PC-9 (cell line): ENCODE data around the gene PMEL. TPM values are rescaled to one million over a fixed set of nuclear protein-coding genes. Genes with fewer than 3 reads are reported as not detected.
A peak's percentile ranks its signal among the peaks of the same experiment; 100 is the strongest.

Source experiments
- BruUV-seq: library from RNA; stranded (reverse); fragments of 400-500 nt; replicated peaks from 2 replicates; lab custom pipeline; 2021; lab: Mats Ljungman, UMichigan
- CTCF ChIA-PET: fragments of 300-600 bp; sonication (Branson Sonifier 250); formaldehyde crosslinking; loops from one replicate; lab custom pipeline; 2022; ENCODE audit warnings: antibody characterized with exemption; lab: Charles Lee
- POLR2A ChIA-PET: fragments of 300-600 bp; sonication (Branson Sonifier 250); formaldehyde crosslinking; loops from one replicate; lab custom pipeline; 2022; ENCODE audit warnings: antibody characterized with exemption; ENCODE audit not compliant: unreplicated experiment; lab: Charles Lee
- DNase-seq, 2 experiments: peaks; one replicate each; pipeline versions ENCODE4 v3.0.0 to v3.0.0-alpha.2; 2015 to 2022; ENCODE audit warnings: mixed read lengths in 1 of 2
- H2AFZ ChIP-seq: fragments of 200-600 bp; sonication (generic); 2 replicates; pipeline ENCODE4 v1.8.1; 2017; ENCODE audit warnings: antibody characterized with exemption
- H3F3A ChIP-seq: fragments of 200-600 bp; sonication (generic); 2 replicates; pipeline ENCODE4 v1.8.1; 2017; ENCODE audit warnings: antibody characterized with exemption, mild to moderate bottlenecking, low read depth; ENCODE audit not compliant: insufficient read depth
- H3K27ac ChIP-seq: fragments of 200-600 bp; sonication (generic); 2 replicates; pipeline ENCODE4 v1.6.1; 2016; ENCODE audit warnings: mixed run types
- H3K27me3 ChIP-seq: fragments of 200-600 bp; sonication (generic); 2 replicates; pipeline ENCODE4 v1.6.1; 2016; ENCODE audit warnings: low read depth, mixed run types; ENCODE audit not compliant: insufficient read depth
- H3K36me3 ChIP-seq: fragments of 200-600 bp; sonication (generic); 2 replicates; pipeline ENCODE4 v1.6.1; 2016; ENCODE audit warnings: low read depth, mixed run types
- H3K4me1 ChIP-seq: fragments of 200-600 bp; sonication (generic); replicated peaks from 2 replicates; pipeline ENCODE4 v1.6.1; 2016; ENCODE audit warnings: mixed run types; ENCODE audit not compliant: insufficient read depth
- H3K4me2 ChIP-seq: fragments of 200-600 bp; sonication (generic); 2 replicates; pipeline ENCODE4 v1.6.1; 2017; ENCODE audit warnings: mixed run types
- H3K4me3 ChIP-seq: fragments of 200-600 bp; sonication (generic); 2 replicates; pipeline ENCODE4 v1.6.1; 2016; ENCODE audit warnings: mixed run types
- H3K79me2 ChIP-seq: fragments of 200-600 bp; sonication (generic); 2 replicates; pipeline ENCODE4 v1.6.1; 2017; ENCODE audit warnings: low read depth, mixed run types
- H3K9me2 ChIP-seq: fragments of 200-600 bp; sonication (generic); 2 replicates; pipeline ENCODE4 v1.8.1; 2017; ENCODE audit warnings: mild to moderate bottlenecking; ENCODE audit not compliant: insufficient read depth
- H3K9me3 ChIP-seq: fragments of 200-600 bp; sonication (generic); 2 replicates; pipeline ENCODE4 v1.8.1; 2016; ENCODE audit warnings: low read depth; ENCODE audit not compliant: insufficient read depth
- H4K20me1 ChIP-seq: fragments of 200-600 bp; sonication (generic); 2 replicates; pipeline ENCODE4 v1.8.1; 2017; ENCODE audit not compliant: insufficient read depth
- CTCF ChIP-seq: fragments of 200-600 bp; sonication (generic); conservative IDR thresholded peaks from 2 replicates; pipeline ENCODE4 v1.6.1; 2017; ENCODE audit warnings: mixed run types, antibody characterized with exemption, mild to moderate bottlenecking, moderate library complexity
- EZH2 ChIP-seq: fragments of 200-600 bp; sonication (generic); IDR thresholded peaks from 2 replicates; pipeline ENCODE4 v1.8.0; 2017; ENCODE audit warnings: antibody characterized with exemption, low read depth
- intact Hi-C: fragments of 100-400 bp; cut with micrococcal nuclease; formaldehyde crosslinking; loops from one replicate; pipeline ENCODE4 v1.10.0; 2022; ENCODE audit not compliant: unreplicated experiment
- total RNA-seq: library from RNA; stranded (reverse); gene quantifications from 2 replicates; pipeline ENCODE4 v1.2.3, GENCODE V29; 2021

Gene PMEL
- total RNA-seq, 1 experiment from 2014 or later = 8.7 TPM

- peaks cover 10% of the 10 kb centered on the region for H3K4me1 ChIP-seq
- no peak overlapping the region for H3K4me2 ChIP-seq
- H3K27ac ChIP-seq = no peak overlapping the region
- peaks cover 12% of the 10 kb centered on the region; the same call in 1 of the 2 replicates for H3F3A ChIP-seq
- no peak overlapping the region for H2AFZ ChIP-seq
- no peaks in the 10 kb centered on the region for H3K79me2 ChIP-seq
- H3K9me2 ChIP-seq = no peaks in the 10 kb centered on the region; the same call in 1 of the 2 replicates
- H3K27me3 ChIP-seq = no peaks in the 10 kb centered on the region
- POLR2A ChIA-PET = no interaction called here
- no peak for DNase-seq
- TF ChIP-seq CTCF (no peak), EZH2 (no peak)
- H3K9me3 ChIP-seq = no peaks in the 10 kb centered on the region
- H3K4me3 ChIP-seq = no peak overlapping the region
- CTCF ChIA-PET = no interaction called here
- no TSS peak for BruUV-seq
- H3K36me3 ChIP-seq = no peaks in the 10 kb centered on the region
- intact Hi-C loops = no loop called here
- H4K20me1 ChIP-seq = no peaks in the 10 kb centered on the region
These were observed 45.8 kb upstream of the PMEL start for GRCh38 chr12:56011509-56012090.

- CTCF ChIA-PET = interaction anchor here (0.9 kb wide), 1 partner anchor 19 kb away, joined by 4 read pairs; no protein-coding TSS in a partner anchor
- Histone ChIP-seq H3K4me3 (no peak overlapping the region), H2AFZ (no peak overlapping the region), H3K79me2 (no peaks in the 10 kb centered on the region), H4K20me1 (no peaks in the 10 kb centered on the region), H3K27me3 (no peaks in the 10 kb centered on the region), H3K9me2 (no peaks in the 10 kb centered on the region; the same call in 1 of the 2 replicates), H3K4me2 (no peak overlapping the region), H3F3A (peaks cover 25% of the 10 kb centered on the region), H3K36me3 (no peaks in the 10 kb centered on the region), H3K27ac (no peak overlapping the region), H3K4me1 (peaks cover 23% of the 10 kb centered on the region), H3K9me3 (no peaks in the 10 kb centered on the region)
- DNase-seq = no peak
- intact Hi-C loops = no loop called here
- BruUV-seq = no TSS peak
- POLR2A ChIA-PET = no interaction called here
- TF ChIP-seq EZH2 = no peak
- TF ChIP-seq CTCF = no peak
These were observed 44.3 kb upstream of the PMEL start for GRCh38 chr12:56010111-56010570.

- H3K4me3 ChIP-seq = peak overlapping the region; percentile 63
- intact Hi-C loops = no loop called here
These were observed 42.0 kb upstream of the PMEL start for GRCh38 chr12:56007564-56008559.

More at GRCh38 chr12:56007564-56008559, 42.0 kb upstream of the PMEL start:
- H3K27me3 ChIP-seq = no peaks in the 10 kb centered on the region
- peaks cover 25% of the 10 kb centered on the region for H3F3A ChIP-seq
- CTCF ChIA-PET = interaction anchor here (1.2 kb wide), 1 partner anchor 12 kb away, joined by 6 read pairs; no protein-coding TSS in a partner anchor
- no peaks in the 10 kb centered on the region for H4K20me1 ChIP-seq
- no TSS peak for BruUV-seq
- peaks cover 13% of the 10 kb centered on the region for H3K4me1 ChIP-seq
- TF ChIP-seq EZH2 (no peak), CTCF (no peak)
- no peaks in the 10 kb centered on the region for H3K36me3 ChIP-seq
- H2AFZ ChIP-seq = peak overlapping the region; percentile 84; the same call in 1 of the 2 replicates
- H3K4me2 ChIP-seq = peak overlapping the region; percentile 82
- peak overlapping the region; percentile 52; the same call in 1 of the 2 replicates for H3K27ac ChIP-seq
- POLR2A ChIA-PET = interaction anchor here (0.6 to 1.2 kb wide), 4 partner anchors 11 to 629 kb away, joined by 6 to 10 read pairs (median 8); partner anchors contain the start of genes ORMDL2 and SUOX
- peak in 1 of 2 experiments; percentile 65 for DNase-seq
- H3K9me2 ChIP-seq = no peaks in the 10 kb centered on the region; the same call in 1 of the 2 replicates
- H3K79me2 ChIP-seq = no peaks in the 10 kb centered on the region
- H3K9me3 ChIP-seq = no peaks in the 10 kb centered on the region
